ENCODE measurements around the gene ECSCR. TPM values are rescaled to one million over a fixed set of nuclear protein-coding genes. Genes with fewer than 3 reads are reported as not detected.
A peak's percentile ranks its signal among the peaks of the same experiment; 100 is the strongest.
"Not testable (repeated sequence)": the region's sequence is repeated elsewhere in the genome, so short reads cannot be mapped to it uniquely, and the experiment has no call there.

The ECSCR gene
- total RNA-seq, 1 experiment from 2014 or later = not detected

DNA sequence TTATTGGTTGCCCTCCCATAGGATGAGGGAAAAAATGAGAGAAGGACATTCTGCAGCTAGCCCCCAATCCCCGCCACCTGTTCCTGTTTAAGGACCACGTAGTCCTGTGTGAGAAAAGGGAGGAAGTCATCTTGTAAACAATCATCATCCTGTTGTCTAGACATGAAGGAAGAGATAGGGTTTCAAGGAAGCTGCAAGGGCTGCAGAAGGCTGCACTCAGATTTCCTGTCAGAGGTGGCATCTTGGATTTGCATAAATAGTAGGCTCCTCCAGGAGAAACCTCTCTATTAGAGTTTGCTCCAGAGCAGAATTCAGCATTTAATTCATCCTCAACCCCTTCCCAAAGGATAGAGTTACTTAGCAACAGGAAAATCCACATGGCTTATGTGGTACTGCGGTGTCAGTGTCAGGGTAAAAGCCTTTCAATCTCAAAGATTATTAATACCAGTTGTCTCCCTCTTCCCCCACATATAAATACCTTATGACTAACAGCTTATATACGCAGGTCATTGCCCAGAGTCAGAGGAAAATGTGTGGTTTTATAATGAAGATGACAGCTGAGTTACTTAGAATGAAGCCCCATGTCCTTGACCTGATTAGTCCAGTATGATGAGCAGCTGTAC lies 18.6 kb downstream of the ECSCR start:
- TF ChIP-seq, protein P1, sequence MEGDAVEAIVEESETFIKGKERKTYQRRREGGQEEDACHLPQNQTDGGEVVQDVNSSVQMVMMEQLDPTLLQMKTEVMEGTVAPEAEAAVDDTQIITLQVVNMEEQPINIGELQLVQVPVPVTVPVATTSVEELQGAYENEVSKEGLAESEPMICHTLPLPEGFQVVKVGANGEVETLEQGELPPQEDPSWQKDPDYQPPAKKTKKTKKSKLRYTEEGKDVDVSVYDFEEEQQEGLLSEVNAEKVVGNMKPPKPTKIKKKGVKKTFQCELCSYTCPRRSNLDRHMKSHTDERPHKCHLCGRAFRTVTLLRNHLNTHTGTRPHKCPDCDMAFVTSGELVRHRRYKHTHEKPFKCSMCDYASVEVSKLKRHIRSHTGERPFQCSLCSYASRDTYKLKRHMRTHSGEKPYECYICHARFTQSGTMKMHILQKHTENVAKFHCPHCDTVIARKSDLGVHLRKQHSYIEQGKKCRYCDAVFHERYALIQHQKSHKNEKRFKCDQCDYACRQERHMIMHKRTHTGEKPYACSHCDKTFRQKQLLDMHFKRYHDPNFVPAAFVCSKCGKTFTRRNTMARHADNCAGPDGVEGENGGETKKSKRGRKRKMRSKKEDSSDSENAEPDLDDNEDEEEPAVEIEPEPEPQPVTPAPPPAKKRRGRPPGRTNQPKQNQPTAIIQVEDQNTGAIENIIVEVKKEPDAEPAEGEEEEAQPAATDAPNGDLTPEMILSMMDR (IDR thresholded peaks at IDR 0.05; ENCODE audit: insufficient read depth in 1 of 2, low read depth in 1 of 2, low read length in 1 of 2, severe bottlenecking in 1 of 2, unreplicated experiment in 1 of 2) = no peak
- BruUV-seq (replicated peaks) = no TSS peak
- Mint-ChIP-seq H3K4me3 (ENCODE audit: unreplicated experiment) (no peak overlapping the region), H3K4me1 (ENCODE audit: low read depth, unreplicated experiment) (peaks cover 14% of the 10 kb centered on the region), H3K27me3 (ENCODE audit: insufficient read depth, unreplicated experiment) (no peaks in the 10 kb centered on the region), H3K36me3 (ENCODE audit: insufficient read depth, unreplicated experiment) (peaks cover 6% of the 10 kb centered on the region), H3K27ac (ENCODE audit: unreplicated experiment) (no peak overlapping the region), H3K9me3 (ENCODE audit: unreplicated experiment) (no peaks in the 10 kb centered on the region)
- ChIA-PET CTCF (no interaction called here), POLR2A (no interaction called here)
- Histone ChIP-seq H3K27me3 (replicated peaks; ENCODE audit: control insufficient read depth, insufficient read depth, low read length) (no peaks in the 10 kb centered on the region), H3K4me1 (peaks cover 17% of the 10 kb centered on the region), H3K36me3 (ENCODE audit: control insufficient read depth, insufficient read depth, low read length) (no peaks in the 10 kb centered on the region), H3K9me3 (no peaks in the 10 kb centered on the region), H3K4me3 (ENCODE audit: low read depth, low read length) (no peak overlapping the region)
- DNase-seq = no peak
- intact Hi-C loops (cut with micrococcal nuclease; ENCODE audit: unreplicated experiment) = no loop called here

DNA sequence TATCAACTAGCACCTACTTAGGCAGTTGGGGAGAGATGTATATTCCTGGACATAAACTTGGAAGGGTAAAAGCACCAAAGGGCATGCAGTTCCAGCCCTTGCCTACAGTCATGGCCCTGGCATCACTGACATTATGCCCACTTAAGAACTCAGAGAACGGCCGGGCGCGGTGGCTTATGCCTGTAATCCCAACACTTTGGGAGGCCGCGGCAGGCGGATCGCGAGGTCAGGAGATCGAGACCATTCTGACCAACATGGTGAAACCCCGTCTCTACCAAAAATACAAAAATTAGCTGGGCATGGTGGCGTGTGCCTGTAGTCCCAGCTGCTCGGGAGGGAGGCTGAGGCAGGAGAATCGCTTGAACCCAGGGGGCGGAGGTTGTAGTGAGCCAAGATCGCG lies 22.1 kb downstream of the ECSCR start:
- H3K9me3 Mint-ChIP-seq (ENCODE audit: unreplicated experiment); H3K27ac Mint-ChIP-seq (ENCODE audit: unreplicated experiment); H3K27me3 Mint-ChIP-seq (ENCODE audit: insufficient read depth, unreplicated experiment); DNase-seq; POLR2A ChIA-PET; H3K9me3 ChIP-seq; H3K36me3 ChIP-seq (ENCODE audit: control insufficient read depth, insufficient read depth, low read length); CTCF ChIA-PET; intact Hi-C loops (cut with micrococcal nuclease; ENCODE audit: unreplicated experiment); H3K4me3 ChIP-seq (ENCODE audit: low read depth, low read length); BruUV-seq (replicated peaks); H3K27me3 ChIP-seq (replicated peaks; ENCODE audit: control insufficient read depth, insufficient read depth, low read length); H3K36me3 Mint-ChIP-seq (ENCODE audit: insufficient read depth, unreplicated experiment): not testable (repeated sequence)
- H3K4me3 Mint-ChIP-seq (ENCODE audit: unreplicated experiment) = peak overlapping the region; percentile 99
- peaks cover 25% of the 10 kb centered on the region for H3K4me1 ChIP-seq
- peaks cover 21% of the 10 kb centered on the region for H3K4me1 Mint-ChIP-seq (ENCODE audit: low read depth, unreplicated experiment)

DNA sequence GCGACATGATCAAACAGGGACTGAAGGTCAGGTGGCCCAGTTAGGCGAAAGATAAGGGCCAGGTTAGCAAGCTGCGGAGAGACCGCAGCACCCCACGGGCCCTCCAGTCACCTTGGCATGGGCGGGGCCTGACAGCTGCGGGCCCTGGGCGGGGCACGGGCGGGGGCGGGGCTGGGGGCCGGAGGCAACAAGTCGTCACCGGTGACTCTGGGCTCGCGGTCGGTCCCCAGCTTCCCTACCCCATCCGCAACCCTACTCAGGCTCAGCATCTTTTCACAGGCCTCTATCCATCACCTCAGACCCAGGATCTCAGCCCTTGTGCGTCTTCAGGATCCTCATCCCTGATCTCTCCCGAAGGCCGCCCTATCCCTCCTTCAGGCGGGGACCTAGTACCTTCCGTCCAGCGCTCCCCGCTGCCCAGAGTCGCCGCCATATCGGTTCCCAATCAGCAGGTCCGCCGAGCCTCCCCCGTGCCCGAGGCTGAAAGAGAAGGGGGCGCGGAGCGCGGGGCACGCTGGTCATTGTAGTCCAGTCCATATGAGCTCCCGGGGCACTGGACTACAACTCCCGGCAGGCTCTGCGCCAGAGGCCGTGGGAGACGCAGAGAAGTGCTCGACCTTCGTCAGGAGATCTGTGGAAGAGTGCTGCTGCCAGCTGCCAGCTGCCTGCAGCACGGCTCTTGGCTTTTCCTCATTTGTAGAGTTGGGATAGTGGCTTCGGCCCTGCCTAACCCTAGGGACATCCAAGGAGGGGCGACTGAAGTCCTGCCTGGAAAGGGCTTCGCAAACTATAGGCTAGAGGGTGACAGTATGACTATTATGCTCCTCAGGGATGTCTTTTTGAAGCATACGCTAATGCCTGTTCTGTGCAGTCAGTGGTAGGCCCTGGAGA lies 23.3 kb downstream of the ECSCR start, which contains the start of gene DNAJC18:
Gene DNAJC18 (minus strand): TSS at position 513 of the 891 bp plus-strand sequence. CDS start 80 bp downstream, at position 433.
- H3K36me3 ChIP-seq (ENCODE audit: control insufficient read depth, insufficient read depth, low read length) = no peaks in the 10 kb centered on the region
- ChIA-PET POLR2A (interaction anchor here (0.6 to 1.4 kb wide), 11 partner anchors 9 to 1107 kb away, joined by 3 to 8 read pairs (median 4); partner anchors contain the start of genes PAIP2 and SPATA24), CTCF (interaction anchor here (0.5 to 1.4 kb wide), 7 partner anchors 9 to 324 kb away, joined by 3 to 9 read pairs (median 4); no protein-coding TSS in a partner anchor)
- peaks cover 22% of the 10 kb centered on the region for H3K4me1 ChIP-seq
- TF ChIP-seq, protein P1 (IDR thresholded peaks at IDR 0.05; ENCODE audit: insufficient read depth in 1 of 2, low read depth in 1 of 2, low read length in 1 of 2, severe bottlenecking in 1 of 2, unreplicated experiment in 1 of 2) = no peak
- peaks cover 6% of the 10 kb centered on the region for H3K36me3 Mint-ChIP-seq (ENCODE audit: insufficient read depth, unreplicated experiment)
- H3K27ac Mint-ChIP-seq (ENCODE audit: unreplicated experiment) = peak within 1 kb of the TSS; percentile 96
- H3K9me3 Mint-ChIP-seq (ENCODE audit: unreplicated experiment) = no peaks in the 10 kb centered on the region
- H3K4me3 ChIP-seq (ENCODE audit: low read depth, low read length) = peak within 1 kb of the TSS; percentile 94
- DNase-seq = peak; percentile 94
- intact Hi-C loops (cut with micrococcal nuclease; ENCODE audit: unreplicated experiment) = loop anchor here (1.0 to 5.0 kb wide), 4 partner anchors 20 to 123 kb away; partner anchors contain the start of genes SPATA24 and UBE2D2
- H3K27me3 Mint-ChIP-seq (ENCODE audit: insufficient read depth, unreplicated experiment) = no peaks in the 10 kb centered on the region
- no peaks in the 10 kb centered on the region for H3K9me3 ChIP-seq
- BruUV-seq (replicated peaks) = no TSS peak
- peaks cover 21% of the 10 kb centered on the region for H3K4me1 Mint-ChIP-seq (ENCODE audit: low read depth, unreplicated experiment)
- H3K4me3 Mint-ChIP-seq (ENCODE audit: unreplicated experiment) = peak within 1 kb of the TSS; percentile 99
- H3K27me3 ChIP-seq (replicated peaks; ENCODE audit: control insufficient read depth, insufficient read depth, low read length) = no peaks in the 10 kb centered on the region
